OCI-LY7 (cell line): Measurements from ENCODE around the gene C17orf113. TPM values are rescaled to one million over a fixed set of nuclear protein-coding genes. Genes with fewer than 3 reads are reported as not detected.

Experiments used
- BruUV-seq: library from RNA; stranded (reverse); fragments of 400-500 nt; replicated peaks from 2 replicates; lab custom pipeline; 2021; lab: Mats Ljungman, UMichigan
- CTCF ChIA-PET: fragments of 300-600 bp; sonication (Branson Sonifier 250); formaldehyde crosslinking; loops from one replicate; lab custom pipeline; 2022; ENCODE audit warnings: antibody characterized with exemption; ENCODE audit not compliant: unreplicated experiment; lab: Charles Lee
- POLR2A ChIA-PET: fragments of 300-600 bp; sonication (Branson Sonifier 250); formaldehyde crosslinking; loops from one replicate; lab custom pipeline; 2022; ENCODE audit warnings: antibody characterized with exemption; lab: Charles Lee
- DNase-seq: peaks from one replicate; pipeline ENCODE4 v3.0.0-alpha.2; 2015; ENCODE audit warnings: low spot score
- H2AFZ ChIP-seq: fragments of 200-600 bp; sonication (generic), shearing (Covaris generic); 2 replicates; pipeline ENCODE4 v1.6.1; 2014; ENCODE audit warnings: mild to moderate bottlenecking, antibody characterized with exemption, low read length, moderate library complexity
- H3K27ac ChIP-seq: fragments of 200-600 bp; sonication (generic); 2 replicates; pipeline ENCODE4 v1.5.1; 2014; ENCODE audit warnings: mixed run types, low read depth, mild to moderate bottlenecking, moderate library complexity, low read length, inconsistent platforms; ENCODE audit not compliant: poor library complexity, severe bottlenecking
- H3K36me3 ChIP-seq: fragments of 200-600 bp; sonication (generic); 2 replicates; pipeline ENCODE4 v1.6.1; 2014; ENCODE audit warnings: mild to moderate bottlenecking, antibody characterized with exemption, low read length, moderate library complexity, mixed read lengths; ENCODE audit not compliant: insufficient read depth
- H3K4me1 ChIP-seq: fragments of 200-600 bp; sonication (generic); 2 replicates; pipeline ENCODE4 v1.5.1; 2014; ENCODE audit warnings: mild to moderate bottlenecking, low read length; ENCODE audit not compliant: insufficient read depth, poor library complexity, severe bottlenecking
- H3K4me2 ChIP-seq: fragments of 200-600 bp; sonication (generic); 2 replicates; pipeline ENCODE4 v1.6.1; 2014; ENCODE audit warnings: mild to moderate bottlenecking, low read length
- H3K4me3 ChIP-seq: fragments of 200-600 bp; sonication (generic); 2 replicates; pipeline ENCODE4 v1.5.1; 2014; ENCODE audit warnings: mild to moderate bottlenecking, low read depth, low read length; ENCODE audit not compliant: poor library complexity, severe bottlenecking
- H3K79me2 ChIP-seq: fragments of 200-600 bp; sonication (generic); 2 replicates; pipeline ENCODE4 v1.6.1; 2016; ENCODE audit warnings: low read depth, mild to moderate bottlenecking, low read length, moderate library complexity, mixed read lengths; ENCODE audit not compliant: insufficient read depth
- H3K9me2 ChIP-seq: fragments of 200-600 bp; sonication (generic); 2 replicates; pipeline ENCODE4 v1.6.1; 2016; ENCODE audit warnings: mild to moderate bottlenecking, low read length, mixed read lengths; ENCODE audit not compliant: insufficient read depth
- H3K9me3 ChIP-seq: fragments of 200-600 bp; sonication (generic); 2 replicates; pipeline ENCODE4 v1.6.1; 2014; ENCODE audit warnings: mild to moderate bottlenecking, mixed run types, low read length, mixed read lengths
- H4K20me1 ChIP-seq: fragments of 200-600 bp; sonication (generic); 2 replicates; pipeline ENCODE4 v1.6.1; 2014; ENCODE audit warnings: mild to moderate bottlenecking, antibody characterized with exemption, low read length, moderate library complexity, mixed read lengths; ENCODE audit not compliant: insufficient read depth
- CTCF ChIP-seq: fragments of 200-600 bp; sonication (generic); conservative IDR thresholded peaks from 2 replicates; pipeline ENCODE4 v1.5.1; 2014; ENCODE audit warnings: mild to moderate bottlenecking, antibody characterized with exemption, low read length, moderate library complexity, mixed read lengths
- EZH2phosphoT487 ChIP-seq: fragments of 200-600 bp; sonication (generic); IDR thresholded peaks from 2 replicates; pipeline ENCODE4 v1.6.1; 2018; ENCODE audit warnings: low read depth, borderline replicate concordance, mild to moderate bottlenecking, mixed run types, antibody characterized with exemption, low read length, moderate library complexity, mixed read lengths
- intact Hi-C: fragments of 100-400 bp; cut with micrococcal nuclease; formaldehyde crosslinking; loops from one replicate; pipeline ENCODE4 v1.10.0; 2022; ENCODE audit not compliant: unreplicated experiment
- total RNA-seq, 2 experiments: library from RNA; depleted of rRNA in 1 of 2; stranded (reverse); fragments of >200 nt in 1 of 2; shearing (Covaris generic) in 1 of 2; gene quantifications; 2 replicates each; pipeline ENCODE4 v1.2.3, GENCODE V29; 2014 to 2022

The C17orf113 gene
- total RNA-seq, 2 experiments from 2014 or later, result 0.25 TPM

- Histone ChIP-seq H3K4me1 (no peaks in the 10 kb centered on the region), H3K27ac (no peak overlapping the region), H3K4me2 (no peak overlapping the region), H3K79me2 (no peaks in the 10 kb centered on the region), H3K9me3 (0 out of 2 replicates have a peak, but pooled peaks cover 8% of the 10 kb centered on the region), H3K9me2 (no peaks in the 10 kb centered on the region), H2AFZ (no peak overlapping the region), H3K4me3 (no peak overlapping the region), H3K36me3 (no peaks in the 10 kb centered on the region), H4K20me1 (no peaks in the 10 kb centered on the region)
- intact Hi-C loops, result no loop called here
- BruUV-seq, result no TSS peak
- CTCF ChIA-PET, result no interaction called here
- DNase-seq, result no peak
- POLR2A ChIA-PET, result no interaction called here
- TF ChIP-seq EZH2phosphoT487 (no peak), CTCF (no peak)
These were observed 2.0 kb upstream of the C17orf113 start for GRCh38 chr17:42052346-42052877.

GRCh38 chr17:42051645-42052044 is 1.2 kb upstream of the C17orf113 start:
- no peak overlapping the region for H3K4me3 ChIP-seq
- H3K27ac ChIP-seq, result no peak overlapping the region
- no peaks in the 10 kb centered on the region for H3K79me2 ChIP-seq
- H3K4me2 ChIP-seq, result no peak overlapping the region
- DNase-seq, result no peak
- ChIA-PET POLR2A (no interaction called here), CTCF (no interaction called here)
- intact Hi-C loops, result no loop called here
- TF ChIP-seq EZH2phosphoT487 (no peak), CTCF (no peak)
- H3K9me3 ChIP-seq, result 0 out of 2 replicates have a peak, but pooled peaks cover 8% of the 10 kb centered on the region
- H3K4me1 ChIP-seq, result no peaks in the 10 kb centered on the region
- H3K9me2 ChIP-seq, result no peaks in the 10 kb centered on the region
- no peaks in the 10 kb centered on the region for H3K36me3 ChIP-seq
- no TSS peak for BruUV-seq
- H2AFZ ChIP-seq, result no peak overlapping the region
- H4K20me1 ChIP-seq, result no peaks in the 10 kb centered on the region

- DNase-seq, result no peak
- intact Hi-C loops, result no loop called here
- Histone ChIP-seq H3K79me2 (no peaks in the 10 kb centered on the region), H3K4me1 (no peaks in the 10 kb centered on the region), H3K4me3 (no peak overlapping the region), H3K36me3 (no peaks in the 10 kb centered on the region), H2AFZ (no peak overlapping the region), H3K9me3 (0 out of 2 replicates have a peak, but pooled peaks cover 2% of the 10 kb centered on the region), H3K27ac (no peak overlapping the region), H3K4me2 (no peak overlapping the region), H4K20me1 (no peaks in the 10 kb centered on the region), H3K9me2 (no peaks in the 10 kb centered on the region)
- TF ChIP-seq CTCF (no peak), EZH2phosphoT487 (no peak)
- POLR2A ChIA-PET, result no interaction called here
- CTCF ChIA-PET, result no interaction called here
- BruUV-seq, result no TSS peak
These were observed 606 bp upstream of the C17orf113 start for GRCh38 chr17:42051013-42051400.
